Gastroesophageal sphincter (tissue), 4 donors: ENCODE results near the gene SNX9. TPM values are rescaled to one million over a fixed set of nuclear protein-coding genes. Genes with fewer than 3 reads are reported as not detected.

Source experiments
- ATAC-seq: fragments of 150-250 bp; one replicate; pipeline ENCODE4 v1.9.1; 2016; ENCODE audit warnings: mild to moderate bottlenecking, moderate library complexity
- H3K27ac ChIP-seq, 4 donors: fragments of 200-600 bp; sonication (generic) in 3 of 4; 1 replicate in 3 of 4; 2 replicates in 1 of 4; pipeline ENCODE4 v1.5.1; 2016 to 2019
- H3K27me3 ChIP-seq: fragments of 200-600 bp; sonication (generic); one replicate; pipeline ENCODE4 v1.5.1; 2019
- H3K36me3 ChIP-seq, 2 donors: fragments of 200-600 bp; sonication (generic); one replicate each; pipeline ENCODE4 v1.5.1; 2019; ENCODE audit warnings: control low read depth in 1 of 2
- H3K4me1 ChIP-seq, 3 donors: fragments of 200-600 bp; sonication (generic); 1 replicate in 2 of 3; 2 replicates in 1 of 3; pipeline ENCODE4 v1.5.1; 2016 to 2019; ENCODE audit warnings: control low read depth in 2 of 3
- H3K4me3 ChIP-seq, 2 donors: fragments of 200-600 bp; sonication (generic); one replicate each; pipeline ENCODE4 v1.5.1; 2019; ENCODE audit warnings: mild to moderate bottlenecking in 1 of 2, moderate library complexity in 1 of 2
- H3K9me3 ChIP-seq, 3 donors: fragments of 200-600 bp; sonication (generic); one replicate each; pipeline ENCODE4 v1.5.1; 2017 to 2019; ENCODE audit warnings: control low read depth in 2 of 3
- EP300 ChIP-seq: sonication (generic); formaldehyde crosslinking; IDR thresholded peaks from one replicate; pipeline ENCODE4 v1.6.1; 2017; ENCODE audit warnings: antibody characterized with exemption, mild to moderate bottlenecking
- POLR2A ChIP-seq, 2 donors: fragments of 450-650 bp; IDR thresholded peaks; one replicate each; pipeline ENCODE4 v1.6.1; 2017; ENCODE audit warnings: antibody characterized with exemption in 2 of 2, mild to moderate bottlenecking in 2 of 2, moderate library complexity in 1 of 2
- POLR2AphosphoS5 ChIP-seq: sonication (generic); formaldehyde crosslinking; IDR thresholded peaks from one replicate; pipeline ENCODE4 v1.6.1; 2017; ENCODE audit warnings: antibody characterized with exemption
- WGBS, 2 donors: methylation state at CpG; one replicate each; pipeline ENCODE4 v1.1.5; 2018; ENCODE audit warnings: low coverage in 1 of 2; 5-methylcytosine and 5-hydroxymethylcytosine counted together
- total RNA-seq, 4 donors: library from RNA; depleted of rRNA; stranded (reverse); fragments of >200 nt; gene quantifications; one replicate each; pipeline ENCODE4 v1.1.0, GENCODE V29; 2016
- TF ChIP-seq, protein P1 (sequence below), 4 experiments: fragments of 200-600 bp in 2 of 4; fragments of 450-650 bp in 2 of 4; sonication (generic) in 1 of 4; IDR thresholded peaks; one replicate each; pipeline ENCODE4 v1.5.1; 2017 to 2019; ENCODE audit warnings: antibody characterized with exemption in 4 of 4, mild to moderate bottlenecking in 2 of 4, moderate library complexity in 2 of 4

Gene SNX9
- total RNA-seq, 4 donors from 2014 or later: 68.3 to 101 (median 85.0) TPM

DNA sequence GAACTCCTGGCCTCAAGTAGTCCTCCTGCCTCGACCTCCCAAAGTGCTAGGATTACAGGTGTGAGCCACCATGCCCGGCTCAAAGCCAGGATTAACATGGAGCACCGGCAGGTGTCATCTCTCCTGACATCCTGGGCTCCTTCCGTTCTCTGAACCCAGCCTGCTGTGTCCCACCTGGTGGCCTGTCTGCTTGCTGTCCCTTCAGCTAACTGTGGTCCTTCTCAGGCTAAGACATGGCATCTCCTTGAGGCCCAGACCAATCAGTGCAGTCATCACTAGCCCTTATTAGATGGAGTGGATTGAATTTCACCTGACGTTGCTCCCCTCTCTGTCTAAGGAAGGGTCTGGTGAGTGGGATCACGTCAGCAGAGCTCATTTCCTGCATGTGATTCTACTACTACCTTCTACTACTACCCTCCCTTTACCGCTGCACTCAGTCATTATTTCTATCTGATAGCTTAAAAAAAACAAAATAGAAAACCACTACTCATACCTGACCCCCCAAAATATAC lies 130.6 kb downstream of the SNX9 start:
- WGBS, 2 donors: 18 to 46% methylated on average over 2 to 3 of the region's 7 CpGs
- Histone ChIP-seq H3K36me3 (no peaks in the 10 kb centered on the region), H3K27ac (peak overlapping the region in 2 of 4 donors; percentile 25 to 53), H3K9me3 (peaks cover 0 to 24% (median 0%) of the 10 kb centered on the region in 3 donors), H3K4me3 (peak overlapping the region; percentile 26 to 36), H3K4me1 (peaks cover 0 to 5% (median 0%) of the 10 kb centered on the region in 3 donors), H3K27me3 (no peaks in the 10 kb centered on the region)
- no peak for ATAC-seq
- TF ChIP-seq, protein P1, sequence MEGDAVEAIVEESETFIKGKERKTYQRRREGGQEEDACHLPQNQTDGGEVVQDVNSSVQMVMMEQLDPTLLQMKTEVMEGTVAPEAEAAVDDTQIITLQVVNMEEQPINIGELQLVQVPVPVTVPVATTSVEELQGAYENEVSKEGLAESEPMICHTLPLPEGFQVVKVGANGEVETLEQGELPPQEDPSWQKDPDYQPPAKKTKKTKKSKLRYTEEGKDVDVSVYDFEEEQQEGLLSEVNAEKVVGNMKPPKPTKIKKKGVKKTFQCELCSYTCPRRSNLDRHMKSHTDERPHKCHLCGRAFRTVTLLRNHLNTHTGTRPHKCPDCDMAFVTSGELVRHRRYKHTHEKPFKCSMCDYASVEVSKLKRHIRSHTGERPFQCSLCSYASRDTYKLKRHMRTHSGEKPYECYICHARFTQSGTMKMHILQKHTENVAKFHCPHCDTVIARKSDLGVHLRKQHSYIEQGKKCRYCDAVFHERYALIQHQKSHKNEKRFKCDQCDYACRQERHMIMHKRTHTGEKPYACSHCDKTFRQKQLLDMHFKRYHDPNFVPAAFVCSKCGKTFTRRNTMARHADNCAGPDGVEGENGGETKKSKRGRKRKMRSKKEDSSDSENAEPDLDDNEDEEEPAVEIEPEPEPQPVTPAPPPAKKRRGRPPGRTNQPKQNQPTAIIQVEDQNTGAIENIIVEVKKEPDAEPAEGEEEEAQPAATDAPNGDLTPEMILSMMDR (IDR thresholded peaks at IDR 0.05): no peak
- TF ChIP-seq POLR2A (IDR thresholded peaks at IDR 0.05): no peak
- TF ChIP-seq EP300: no peak
- TF ChIP-seq POLR2AphosphoS5: no peak

DNA sequence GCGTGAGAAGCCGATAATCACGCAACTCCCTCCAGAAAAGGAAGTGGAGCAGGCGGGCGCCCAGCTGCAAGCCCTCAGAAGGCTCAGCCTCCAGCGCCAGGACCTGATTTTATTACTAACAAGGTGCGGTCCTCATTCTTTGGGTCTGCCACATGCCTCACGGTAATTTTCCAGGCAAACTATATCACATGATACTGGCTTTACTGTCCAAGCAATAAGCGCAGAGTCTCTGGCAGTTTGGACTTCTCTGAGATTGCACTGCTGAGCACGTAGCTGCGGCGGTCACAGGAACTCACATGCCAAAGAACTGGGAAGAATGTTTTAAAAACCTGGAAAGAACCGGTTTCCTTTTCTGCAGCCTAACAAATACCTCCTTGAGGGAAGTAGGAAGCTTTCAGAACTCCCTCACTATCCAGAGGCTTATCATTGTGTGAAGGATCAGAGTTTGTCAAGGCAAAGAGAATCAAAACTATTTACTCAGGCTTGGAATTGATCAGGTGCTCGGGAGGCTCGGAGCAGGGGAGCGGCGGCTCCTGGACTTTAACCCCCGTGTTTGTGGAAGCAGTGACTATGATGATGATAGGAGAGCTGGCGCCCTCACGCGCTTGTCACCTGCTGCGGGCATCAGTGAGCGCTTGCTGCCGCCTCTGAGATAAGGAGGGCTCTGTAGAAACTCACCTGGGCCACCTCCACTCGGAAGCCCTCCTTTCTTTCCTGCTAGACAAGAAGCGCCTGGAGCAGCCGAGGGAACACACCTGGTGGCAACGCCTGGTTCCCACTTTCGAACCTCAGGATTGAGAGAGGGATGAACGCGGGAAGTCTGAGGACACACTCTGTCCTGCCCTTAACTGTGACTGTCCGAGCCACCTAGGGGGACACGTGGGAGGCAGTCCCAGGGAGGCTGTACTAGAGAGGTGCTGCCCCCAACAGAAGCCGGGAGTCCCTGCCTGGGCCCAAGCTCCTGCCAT lies 131.4 kb downstream of the SNX9 start:
- ATAC-seq: peak; percentile 65
- peak overlapping the region; percentile 26 to 36 for H3K4me3 ChIP-seq
- H3K36me3 ChIP-seq: no peaks in the 10 kb centered on the region
- peaks cover 0 to 5% (median 0%) of the 10 kb centered on the region in 3 donors for H3K4me1 ChIP-seq
- H3K27me3 ChIP-seq: no peaks in the 10 kb centered on the region
- peak overlapping the region in 2 of 4 donors; percentile 25 to 53 for H3K27ac ChIP-seq
- 24 to 25% methylated on average over 6 to 19 of the region's 34 CpGs for WGBS, 2 donors
- TF ChIP-seq POLR2AphosphoS5 (no peak), POLR2A (IDR thresholded peaks at IDR 0.05) (no peak), EP300 (no peak)
- TF ChIP-seq, protein P1 (IDR thresholded peaks at IDR 0.05): no peak
- H3K9me3 ChIP-seq: peaks cover 0 to 28% (median 0%) of the 10 kb centered on the region in 3 donors

DNA sequence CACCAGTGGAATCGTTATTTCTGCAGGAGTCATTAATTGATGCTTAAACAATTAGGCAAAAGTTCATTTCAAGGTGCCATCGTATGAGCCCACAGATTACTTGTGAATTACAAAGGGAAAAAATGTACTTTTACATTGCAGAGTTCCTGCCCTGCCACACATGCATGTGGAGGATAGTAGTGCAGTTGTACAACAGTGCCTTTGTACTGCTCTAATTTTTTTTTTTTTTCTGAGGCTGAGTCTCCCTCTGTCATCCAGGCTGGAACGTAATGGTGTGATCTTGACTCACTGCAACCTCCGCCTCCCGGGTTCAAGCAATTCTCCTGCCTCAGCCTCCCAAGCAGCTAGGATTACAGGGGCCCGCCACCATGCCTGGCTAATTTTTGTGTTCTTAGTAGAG lies 132.6 kb downstream of the SNX9 start:
- no peak for ATAC-seq
- peaks cover 0 to 28% (median 0%) of the 10 kb centered on the region in 3 donors for H3K9me3 ChIP-seq
- no peak overlapping the region for H3K4me3 ChIP-seq
- no peaks in the 10 kb centered on the region for H3K27me3 ChIP-seq
- TF ChIP-seq POLR2AphosphoS5 (no peak), POLR2A (IDR thresholded peaks at IDR 0.05) (no peak), EP300 (no peak)
- TF ChIP-seq, protein P1 (IDR thresholded peaks at IDR 0.05): no peak
- H3K27ac ChIP-seq: no peak overlapping the region
- no peaks in the 10 kb centered on the region for H3K36me3 ChIP-seq
- H3K4me1 ChIP-seq: peaks cover 0 to 5% (median 0%) of the 10 kb centered on the region in 3 donors
- WGBS, 2 donors: 77 to 82% methylated on average over 2 to 3 of the region's 6 CpGs

DNA sequence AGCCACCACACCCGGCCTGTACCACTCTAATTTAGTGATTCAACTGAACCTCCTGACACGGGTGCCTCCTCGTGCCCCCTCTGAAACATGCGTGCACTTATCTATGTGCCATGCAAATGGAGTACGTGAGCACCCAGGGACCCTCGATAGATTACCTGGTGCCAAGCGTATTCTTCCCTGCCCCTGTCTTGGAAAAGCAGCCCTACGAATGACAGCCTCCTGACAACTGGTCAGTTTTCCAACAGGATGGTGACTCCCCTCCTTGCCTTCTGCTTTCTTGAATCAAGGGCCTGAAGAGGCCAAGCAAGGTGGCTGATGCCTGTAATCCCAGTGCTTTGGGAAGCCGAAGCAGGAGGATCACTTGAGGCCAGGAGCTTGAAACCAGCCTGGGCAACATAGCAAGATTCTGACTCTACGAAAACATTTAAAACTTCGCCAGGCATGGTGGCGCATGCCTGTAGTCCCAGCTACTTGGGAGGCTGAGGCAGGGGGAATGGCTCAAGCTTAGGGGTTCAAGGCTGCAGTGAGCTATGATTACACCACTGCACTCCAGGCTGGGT lies 133.2 kb downstream of the SNX9 start:
- WGBS, 2 donors: 92 to 97% methylated on average over 2 to 4 of the region's 12 CpGs
- H3K27ac ChIP-seq: no peak overlapping the region
- H3K4me3 ChIP-seq: no peak overlapping the region
- TF ChIP-seq, protein P1 (IDR thresholded peaks at IDR 0.05): no peak
- TF ChIP-seq POLR2A (IDR thresholded peaks at IDR 0.05) (no peak), EP300 (no peak), POLR2AphosphoS5 (no peak)
- peaks cover 0 to 28% (median 0%) of the 10 kb centered on the region in 3 donors for H3K9me3 ChIP-seq
- H3K4me1 ChIP-seq: peaks cover 0 to 5% (median 0%) of the 10 kb centered on the region in 3 donors
- no peak for ATAC-seq
- H3K27me3 ChIP-seq: no peaks in the 10 kb centered on the region
- no peaks in the 10 kb centered on the region for H3K36me3 ChIP-seq
